Loucy (cell line): Measurements from ENCODE around the gene ID3.

Experiments used
- H2AFZ ChIP-seq: fragments of 200-600 bp; sonication (generic); 2 replicates; pipeline ENCODE4 v1.6.0; 2016; ENCODE audit warnings: antibody characterized with exemption, mild to moderate bottlenecking, low read length, moderate library complexity
- H3F3A ChIP-seq: fragments of 200-600 bp; 2 replicates; pipeline ENCODE4 v1.6.0; 2016; ENCODE audit warnings: antibody characterized with exemption, low read depth, mild to moderate bottlenecking
- H3K27me3 ChIP-seq: fragments of 200-600 bp; sonication (generic); 2 replicates; pipeline ENCODE4 v1.6.1; 2014; ENCODE audit warnings: low read length, mild to moderate bottlenecking; ENCODE audit not compliant: insufficient read depth, poor library complexity, severe bottlenecking
- H3K36me3 ChIP-seq: fragments of 200-600 bp; sonication (generic); 2 replicates; pipeline ENCODE4 v1.6.1; 2016; ENCODE audit warnings: low read length; ENCODE audit not compliant: insufficient read depth
- H3K4me1 ChIP-seq: fragments of 200-600 bp; sonication (generic); 2 replicates; pipeline ENCODE4 v1.5.1; 2014; ENCODE audit warnings: low read length, mild to moderate bottlenecking; ENCODE audit not compliant: insufficient read depth, poor library complexity, severe bottlenecking
- H3K4me2 ChIP-seq: fragments of 200-600 bp; sonication (generic); 2 replicates; pipeline ENCODE4 v1.6.0; 2014; ENCODE audit warnings: antibody characterized with exemption, low read length, low read depth, mild to moderate bottlenecking; ENCODE audit not compliant: poor library complexity, severe bottlenecking
- H3K4me3 ChIP-seq: fragments of 200-600 bp; sonication (generic); 2 replicates; pipeline ENCODE4 v1.5.1; 2014; ENCODE audit warnings: low read length, mild to moderate bottlenecking, mixed read lengths; ENCODE audit not compliant: poor library complexity, severe bottlenecking
- H3K79me2 ChIP-seq: fragments of 200-600 bp; sonication (generic); 2 replicates; pipeline ENCODE4 v1.6.1; 2014; ENCODE audit warnings: low read length; ENCODE audit not compliant: insufficient read depth
- H3K9ac ChIP-seq: fragments of 200-600 bp; sonication (generic); 2 replicates; pipeline ENCODE4 v1.6.0; 2014; ENCODE audit warnings: mild to moderate bottlenecking, low read depth, low read length, moderate library complexity; ENCODE audit not compliant: poor library complexity, severe bottlenecking
- H3K9me2 ChIP-seq: fragments of 200-600 bp; sonication (generic); replicated peaks from 2 replicates; pipeline ENCODE4 v1.6.1; 2016; ENCODE audit warnings: low read depth, low read length, mixed read lengths
- H3K9me3 ChIP-seq: fragments of 200-600 bp; sonication (generic); 2 replicates; pipeline ENCODE4 v1.6.1; 2014; ENCODE audit warnings: mild to moderate bottlenecking, antibody characterized with exemption, low read length, low read depth; ENCODE audit not compliant: insufficient read depth
- H4K20me1 ChIP-seq: fragments of 200-600 bp; sonication (generic); 2 replicates; pipeline ENCODE4 v1.6.0; 2014; ENCODE audit warnings: antibody characterized with exemption, low read length, mild to moderate bottlenecking; ENCODE audit not compliant: insufficient read depth, poor library complexity, severe bottlenecking
- EZH2phosphoT487 ChIP-seq: fragments of 200-600 bp; IDR thresholded peaks from 2 replicates; pipeline ENCODE4 v1.6.1; 2018; ENCODE audit warnings: antibody characterized with exemption, mild to moderate bottlenecking, moderate library complexity, borderline replicate concordance
- TF ChIP-seq, protein P1 (sequence below): fragments of 200-600 bp; sonication (generic); conservative IDR thresholded peaks from 2 replicates; pipeline ENCODE4 v1.5.1; 2014; ENCODE audit warnings: mild to moderate bottlenecking, antibody characterized with exemption, low read length

ID3 gene

GRCh38 chr1:23514111-23514679 is 45.1 kb downstream of the ID3 start:
- H3K9me2 ChIP-seq, result no peaks in the 10 kb centered on the region
- H3K4me3 ChIP-seq, result no peak overlapping the region
- H3K9me3 ChIP-seq, result no peaks in the 10 kb centered on the region
- no peak overlapping the region for H2AFZ ChIP-seq
- no peaks in the 10 kb centered on the region for H3K27me3 ChIP-seq
- no peak overlapping the region for H3K4me2 ChIP-seq
- peaks cover 81% of the 10 kb centered on the region; the same call in 1 of the 2 replicates for H3K36me3 ChIP-seq
- no peak overlapping the region for H3K9ac ChIP-seq
- no peaks in the 10 kb centered on the region; the same call in none of the 2 replicates for H3K79me2 ChIP-seq
- TF ChIP-seq EZH2phosphoT487, result no peak
- TF ChIP-seq, protein P1, sequence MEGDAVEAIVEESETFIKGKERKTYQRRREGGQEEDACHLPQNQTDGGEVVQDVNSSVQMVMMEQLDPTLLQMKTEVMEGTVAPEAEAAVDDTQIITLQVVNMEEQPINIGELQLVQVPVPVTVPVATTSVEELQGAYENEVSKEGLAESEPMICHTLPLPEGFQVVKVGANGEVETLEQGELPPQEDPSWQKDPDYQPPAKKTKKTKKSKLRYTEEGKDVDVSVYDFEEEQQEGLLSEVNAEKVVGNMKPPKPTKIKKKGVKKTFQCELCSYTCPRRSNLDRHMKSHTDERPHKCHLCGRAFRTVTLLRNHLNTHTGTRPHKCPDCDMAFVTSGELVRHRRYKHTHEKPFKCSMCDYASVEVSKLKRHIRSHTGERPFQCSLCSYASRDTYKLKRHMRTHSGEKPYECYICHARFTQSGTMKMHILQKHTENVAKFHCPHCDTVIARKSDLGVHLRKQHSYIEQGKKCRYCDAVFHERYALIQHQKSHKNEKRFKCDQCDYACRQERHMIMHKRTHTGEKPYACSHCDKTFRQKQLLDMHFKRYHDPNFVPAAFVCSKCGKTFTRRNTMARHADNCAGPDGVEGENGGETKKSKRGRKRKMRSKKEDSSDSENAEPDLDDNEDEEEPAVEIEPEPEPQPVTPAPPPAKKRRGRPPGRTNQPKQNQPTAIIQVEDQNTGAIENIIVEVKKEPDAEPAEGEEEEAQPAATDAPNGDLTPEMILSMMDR, result no peak
- no peaks in the 10 kb centered on the region for H3F3A ChIP-seq
- H4K20me1 ChIP-seq, result no peaks in the 10 kb centered on the region
- no peaks in the 10 kb centered on the region for H3K4me1 ChIP-seq

- Histone ChIP-seq H3K9me3 (no peaks in the 10 kb centered on the region), H2AFZ (no peak overlapping the region), H3K79me2 (no peaks in the 10 kb centered on the region; the same call in 1 of the 2 replicates), H4K20me1 (no peaks in the 10 kb centered on the region), H3K9me2 (no peaks in the 10 kb centered on the region), H3K4me2 (no peak overlapping the region), H3K27me3 (no peaks in the 10 kb centered on the region), H3K4me3 (no peak overlapping the region), H3K36me3 (peaks cover 79% of the 10 kb centered on the region; the same call in 1 of the 2 replicates), H3K9ac (no peak overlapping the region), H3K4me1 (no peaks in the 10 kb centered on the region), H3F3A (no peaks in the 10 kb centered on the region)
- no peak for TF ChIP-seq EZH2phosphoT487
- TF ChIP-seq, protein P1, result no peak
These were observed 49.4 kb downstream of the ID3 start for GRCh38 chr1:23509896-23510295.
